HepG2 (cell line): ENCODE results near the gene SYNJ2. TPM values are rescaled to one million over a fixed set of nuclear protein-coding genes. Genes with fewer than 3 reads are reported as not detected.

Experiments used
- BRF2 ChIP-seq: sonication (generic); formaldehyde crosslinking; IDR thresholded peaks from 2 replicates; pipeline ENCODE4 v1.8.1; 2022; ENCODE audit warnings: mild to moderate bottlenecking, missing genetic modification reagents
- CBX2 ChIP-seq, 2 experiments: fragments of 200-600 bp in 1 of 2; sonication (generic); formaldehyde crosslinking in 1 of 2; IDR thresholded peaks; 2 replicates each; pipeline versions ENCODE4 v1.7.0 to v1.8.1; 2018 to 2022; ENCODE audit warnings: low read depth in 2 of 2, low read length in 1 of 2, mild to moderate bottlenecking in 1 of 2, missing genetic modification reagents in 1 of 2
- FOXJ3 ChIP-seq: sonication (generic); formaldehyde crosslinking; IDR thresholded peaks from 2 replicates; pipeline ENCODE4 v1.4.0; 2020; ENCODE audit warnings: missing genetic modification reagents, mild to moderate bottlenecking, borderline replicate concordance
- KLF12 ChIP-seq: sonication (generic); formaldehyde crosslinking; IDR thresholded peaks from 2 replicates; pipeline ENCODE4 v1.4.0; 2020; ENCODE audit warnings: missing genetic modification reagents, borderline replicate concordance
- MIER3 ChIP-seq: IDR thresholded peaks from 2 replicates; pipeline ENCODE4 v1.6.1; 2016; ENCODE audit warnings: missing compliant biosample characterization, borderline replicate concordance
- PATZ1 ChIP-seq: sonication (generic); formaldehyde crosslinking; IDR thresholded peaks from 2 replicates; pipeline ENCODE4 v1.4.0; 2020; ENCODE audit warnings: missing genetic modification reagents
- PBX3 ChIP-seq: sonication (generic); formaldehyde crosslinking; IDR thresholded peaks from 2 replicates; pipeline ENCODE4 v1.8.1; 2023; ENCODE audit warnings: missing genetic modification reagents, inconsistent platforms, borderline replicate concordance
- STAT5B ChIP-seq: sonication (generic); formaldehyde crosslinking; IDR thresholded peaks from 2 replicates; pipeline ENCODE4 v1.4.0; 2020; ENCODE audit warnings: missing genetic modification reagents
- STAT6 ChIP-seq: sonication (generic); formaldehyde crosslinking; IDR thresholded peaks from 2 replicates; pipeline ENCODE4 v1.4.0; 2020; ENCODE audit warnings: missing genetic modification reagents, mild to moderate bottlenecking, borderline replicate concordance
- TRIM24 ChIP-seq: sonication (generic); formaldehyde crosslinking; IDR thresholded peaks from 2 replicates; pipeline ENCODE4 v1.8.0; 2022; ENCODE audit warnings: mild to moderate bottlenecking, missing genetic modification reagents
- ZNF205 ChIP-seq: IDR thresholded peaks from 2 replicates; pipeline ENCODE4 v1.6.1; 2018; ENCODE audit warnings: missing biosample characterization, missing genetic modification reagents
- ZNF441 ChIP-seq: sonication (generic); formaldehyde crosslinking; IDR thresholded peaks from 2 replicates; pipeline ENCODE4 v1.7.0; 2021; ENCODE audit warnings: missing genetic modification reagents, borderline replicate concordance
- ZNF577 ChIP-seq: sonication (generic); formaldehyde crosslinking; IDR thresholded peaks from 2 replicates; pipeline ENCODE4 v1.4.0; 2020; ENCODE audit warnings: mild to moderate bottlenecking, low read depth, missing genetic modification reagents, borderline replicate concordance
- ZNF652 ChIP-seq: IDR thresholded peaks from 2 replicates; pipeline ENCODE4 v1.6.1; 2016; ENCODE audit warnings: low read depth, borderline replicate concordance
- ZNF724P ChIP-seq: sonication (generic); formaldehyde crosslinking; IDR thresholded peaks from 2 replicates; pipeline ENCODE4 v1.8.0; 2022; ENCODE audit warnings: missing genetic modification reagents, borderline replicate concordance
- ZNF777 ChIP-seq: sonication (generic); formaldehyde crosslinking; IDR thresholded peaks from 2 replicates; pipeline ENCODE4 v1.4.0; 2020; ENCODE audit warnings: missing genetic modification reagents
- ZZZ3 ChIP-seq: sonication (generic); formaldehyde crosslinking; IDR thresholded peaks from 2 replicates; pipeline ENCODE4 v1.4.0; 2020; ENCODE audit warnings: missing genetic modification reagents, mild to moderate bottlenecking, borderline replicate concordance
- polyA plus RNA-seq, 8 experiments: library from polyadenylated mRNA; depleted of rRNA in 3 of 8; stranded (reverse) in 7 of 8; unstranded in 1 of 8; fragments of >200 nt; fragmentation: Illumina TruSeq in 4 of 8; extraction: Trizol in 4 of 8; gene quantifications; 2 replicates each; pipeline versions ENCODE4 v1.2.1 to v1.2.3, GENCODE V29; 2011 to 2016; ENCODE audit warnings: low read depth in 4 of 8, missing spikeins in 1 of 8, mixed read lengths in 1 of 8; ENCODE audit not compliant: insufficient read depth in 1 of 8
- total RNA-seq, 5 experiments: library from RNA; depleted of rRNA; stranded (reverse); fragments of >200 nt; fragmentation: Illumina TruSeq; extraction: Trizol; gene quantifications; 2 replicates each; pipeline ENCODE4 v1.2.3, GENCODE V29; 2016; ENCODE audit warnings: low read depth in 1 of 5

SYNJ2 gene
- total and polyA plus RNA-seq, 2 of the 13 experiments (the other 11 are each of a cell fraction or from before 2014, with no cell fraction given): 39.1 to 57.6 TPM

GRCh38 chr6:158049055-158050028 is 67.7 kb downstream of the SYNJ2 start (continued):
- TF ChIP-seq PBX3 (CRISPR knock-in tag): no peak
- no peak for TF ChIP-seq ZNF205 (CRISPR knock-in tag)
- TF ChIP-seq STAT5B (CRISPR knock-in tag): no peak
- TF ChIP-seq ZNF441 (CRISPR knock-in tag): no peak
- TF ChIP-seq MIER3 (CRISPR knock-in tag): no peak
- no peak for TF ChIP-seq TRIM24 (CRISPR knock-in tag)
- TF ChIP-seq ZZZ3 (CRISPR knock-in tag): no peak
- no peak for TF ChIP-seq ZNF577 (CRISPR knock-in tag)
- no peak for TF ChIP-seq ZNF777 (CRISPR knock-in tag)
- no peak for TF ChIP-seq FOXJ3 (CRISPR knock-in tag)
- no peak for TF ChIP-seq BRF2
- TF ChIP-seq ZNF652 (CRISPR knock-in tag): no peak
- no peak for TF ChIP-seq STAT6 (CRISPR knock-in tag)
- no peak for TF ChIP-seq CBX2 (IDR thresholded peaks at IDR 0.05; ENCODE audit: low read depth, low read length)
- TF ChIP-seq CBX2 (CRISPR knock-in tag; IDR thresholded peaks at IDR 0.05; ENCODE audit: low read depth): no peak
- TF ChIP-seq KLF12 (CRISPR knock-in tag): no peak
- peak; percentile 44; the same call in 1 of the 2 replicates for TF ChIP-seq ZNF724P
- TF ChIP-seq PATZ1 (CRISPR knock-in tag): peak; percentile 72
